HG03095 (cell line): ENCODE results near the gene MYCT1.

Experiments
- ATAC-seq: cut with Tn5 transposase; IDR thresholded peaks from one replicate; pipeline ENCODE4 v1.9.1; 2021; ENCODE audit warnings: moderate library complexity; ENCODE audit not compliant: unreplicated experiment

Gene MYCT1

GRCh38 chr6:152721956-152722355, 24.3 kb downstream of the MYCT1 start:
- ATAC-seq = no peak

GRCh38 chr6:152723398-152723797, 25.7 kb downstream of the MYCT1 start:
- ATAC-seq = no peak

GRCh38 chr6:152726313-152726712, 28.6 kb downstream of the MYCT1 start:
- no peak for ATAC-seq

- no peak for ATAC-seq
These were observed 29.8 kb downstream of the MYCT1 start for GRCh38 chr6:152727507-152727906.

DNA sequence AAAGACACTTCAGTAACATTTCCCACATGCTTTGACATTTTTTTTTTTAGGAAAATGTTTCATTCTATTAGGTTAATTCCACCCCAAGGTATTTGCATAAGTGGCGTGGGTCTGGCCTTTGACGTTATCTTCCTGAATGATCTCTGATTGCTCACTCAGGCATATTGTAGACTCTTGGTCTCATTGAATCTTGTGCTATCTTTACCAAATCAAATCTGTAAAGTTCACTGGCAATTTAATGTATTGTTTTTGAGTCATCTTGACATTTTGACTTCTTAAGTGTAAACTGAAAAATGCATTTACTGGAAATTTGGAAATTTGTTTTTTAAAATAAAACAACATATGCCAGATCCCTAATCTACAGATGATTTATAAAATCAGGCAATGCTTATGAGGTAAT, 36.9 kb downstream of the MYCT1 start:
- ATAC-seq = no peak

DNA sequence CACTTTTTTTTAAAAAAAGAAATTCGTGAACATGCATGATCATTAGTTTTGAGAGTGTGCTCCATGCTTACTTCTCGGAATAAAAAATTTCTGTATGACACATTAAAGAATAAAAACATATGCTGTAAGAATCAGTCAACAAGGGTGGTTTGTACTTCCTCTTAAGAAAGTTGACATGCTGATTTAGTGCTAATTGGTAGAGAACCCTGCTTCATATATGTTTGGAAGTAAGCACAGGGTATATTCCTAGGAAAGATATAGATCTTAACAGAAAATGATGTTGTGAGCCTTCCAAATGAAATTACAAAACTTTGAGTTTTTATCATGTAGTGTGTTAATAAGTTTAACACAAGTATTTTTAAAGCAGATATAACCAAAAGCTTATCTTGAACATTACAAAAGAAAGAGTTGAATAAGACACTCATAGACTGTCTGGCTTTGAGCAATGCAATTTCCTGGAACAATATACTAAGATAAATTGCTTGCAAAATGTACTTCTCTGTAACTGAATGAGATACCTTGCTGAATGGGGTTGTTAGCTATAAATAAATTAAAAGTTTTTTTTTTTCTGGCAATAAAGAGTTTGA, 39.1 kb downstream of the MYCT1 start:
- no peak for ATAC-seq

DNA sequence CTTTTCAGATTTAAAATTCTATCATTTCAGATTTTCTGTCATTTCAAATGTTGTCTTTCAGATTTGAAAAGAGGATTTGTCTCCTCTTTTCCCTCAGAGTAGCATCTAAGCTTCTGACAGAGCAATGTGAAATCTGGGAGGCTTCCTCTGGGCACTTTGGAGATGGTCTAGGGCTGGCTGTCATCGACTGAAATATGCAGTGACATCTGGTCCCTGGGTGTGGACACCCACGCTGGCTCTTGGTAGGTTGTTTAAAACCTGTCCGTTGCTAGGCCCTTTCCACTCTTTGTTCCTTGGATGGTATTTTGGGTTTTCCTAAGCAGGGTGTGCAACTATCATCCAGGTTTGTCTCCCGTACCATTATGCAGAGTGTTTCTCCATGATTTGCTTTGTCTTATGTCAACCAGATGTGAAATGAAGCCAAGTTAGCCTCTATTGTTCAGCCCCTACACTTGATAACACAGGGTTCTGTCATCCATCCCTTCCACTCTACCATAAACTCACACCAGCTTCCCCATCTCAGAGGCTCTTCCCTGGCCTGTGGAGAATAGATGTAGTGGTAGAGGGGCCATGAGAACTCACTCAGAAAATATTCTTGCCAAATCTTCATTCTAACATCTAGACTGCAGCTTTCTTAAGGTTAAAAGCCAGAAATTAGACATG, 47.9 kb downstream of the MYCT1 start:
- ATAC-seq = no peak

DNA sequence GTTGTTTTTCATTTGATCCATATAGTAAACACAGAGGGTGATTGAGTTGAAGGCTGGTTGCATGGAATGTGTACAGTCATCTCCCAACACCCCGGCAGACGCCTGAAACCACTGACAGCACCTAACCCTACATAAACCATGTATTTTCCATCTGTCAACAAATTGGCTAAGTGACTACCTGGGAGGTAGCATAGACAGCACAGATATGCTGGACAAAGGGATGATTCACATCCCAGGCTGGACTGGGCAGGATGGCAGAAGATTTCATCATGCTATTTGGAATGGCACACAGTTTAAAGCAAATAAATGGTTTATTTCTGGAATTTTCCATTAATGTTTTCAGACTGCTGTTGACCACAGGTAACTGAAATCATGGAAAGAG, 48.5 kb downstream of the MYCT1 start:
- no peak for ATAC-seq

GRCh38 chr6:152748843-152749242, 51.1 kb downstream of the MYCT1 start:
- no peak for ATAC-seq

DNA sequence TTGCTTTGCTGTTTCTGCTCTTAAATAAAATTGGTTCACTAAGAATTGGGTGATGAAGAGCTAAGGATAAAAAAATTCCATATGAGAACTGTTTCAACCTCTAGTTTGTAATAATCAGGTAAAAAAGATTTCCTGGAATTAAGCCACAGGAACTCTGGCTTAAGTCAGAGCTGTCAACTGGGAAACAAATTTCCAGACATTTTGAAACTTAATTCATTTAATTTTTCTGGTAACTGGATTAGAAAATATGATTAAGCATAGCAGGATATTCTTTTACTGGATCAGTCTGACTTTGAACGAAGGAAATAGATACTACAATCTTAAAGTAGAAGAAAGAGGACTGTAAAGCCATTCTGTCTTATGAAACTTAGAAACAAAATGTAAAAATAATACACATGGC, 51.6 kb downstream of the MYCT1 start:
- ATAC-seq = no peak

- no peak for ATAC-seq
These were observed 53.0 kb downstream of the MYCT1 start, which contains the start of gene VIP for GRCh38 chr6:152750694-152751093. TSS of gene VIP (plus strand) at chr6:152750797. CDS start at chr6:152752178, 1,381 bp downstream.

DNA sequence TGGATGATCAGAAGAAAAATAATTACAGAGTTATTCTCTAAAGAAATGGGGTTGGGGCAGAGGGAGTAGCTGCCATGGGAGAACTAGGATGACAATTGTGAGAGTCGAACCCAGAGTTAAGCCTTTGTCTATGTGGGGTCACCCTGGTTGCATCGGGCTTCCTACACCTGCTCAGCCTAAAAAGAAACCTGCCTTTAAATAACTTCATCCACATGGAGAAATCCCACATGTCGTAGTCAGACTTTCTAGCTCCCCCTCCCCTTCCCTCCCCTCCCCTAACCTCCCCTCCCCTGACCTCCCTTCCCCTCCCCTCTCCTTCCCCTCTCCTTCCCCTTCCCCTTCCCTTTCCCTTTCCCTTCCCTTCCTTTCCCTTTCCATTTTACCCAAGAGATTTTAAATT, 67.6 kb downstream of the MYCT1 start:
- ATAC-seq = no peak

DNA sequence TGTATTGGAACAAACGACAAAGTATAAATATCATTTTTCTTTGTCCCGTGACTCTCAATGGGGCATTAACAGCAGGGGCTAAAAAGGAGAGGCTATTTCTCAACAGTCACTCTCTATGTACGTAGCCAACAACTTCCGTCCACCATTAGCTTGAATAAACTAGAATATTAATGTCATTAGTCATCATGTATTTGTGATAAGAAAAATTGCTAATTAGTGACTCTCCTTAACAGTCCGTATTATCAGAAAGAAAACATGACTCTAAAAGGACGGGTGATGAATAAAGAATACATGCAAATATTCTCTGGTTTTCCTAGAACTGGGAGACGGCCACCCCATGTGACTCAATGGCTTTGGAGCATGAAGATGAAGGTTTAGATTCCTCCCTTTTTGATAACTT, 71.5 kb downstream of the MYCT1 start:
- no peak for ATAC-seq

DNA sequence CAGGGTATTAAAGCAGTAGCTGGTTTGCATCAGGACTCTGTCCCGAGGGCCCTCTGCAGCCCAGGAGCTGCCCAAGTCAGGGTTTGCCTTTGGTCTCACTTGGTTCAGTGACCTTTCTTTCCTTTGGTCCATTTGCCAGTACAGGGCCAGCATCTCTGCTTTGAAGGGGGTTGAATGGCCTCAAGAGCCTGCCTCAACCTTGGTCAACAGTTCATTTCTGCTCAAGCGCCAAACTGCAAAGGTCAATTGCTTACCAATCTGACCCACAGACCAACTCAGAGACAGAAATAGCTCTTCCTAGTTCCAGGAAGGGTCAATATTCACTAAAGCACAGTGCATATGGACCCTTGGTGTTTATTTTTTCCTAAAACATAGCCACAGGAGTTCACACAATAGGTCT, 72.3 kb downstream of the MYCT1 start:
- ATAC-seq = no peak

DNA sequence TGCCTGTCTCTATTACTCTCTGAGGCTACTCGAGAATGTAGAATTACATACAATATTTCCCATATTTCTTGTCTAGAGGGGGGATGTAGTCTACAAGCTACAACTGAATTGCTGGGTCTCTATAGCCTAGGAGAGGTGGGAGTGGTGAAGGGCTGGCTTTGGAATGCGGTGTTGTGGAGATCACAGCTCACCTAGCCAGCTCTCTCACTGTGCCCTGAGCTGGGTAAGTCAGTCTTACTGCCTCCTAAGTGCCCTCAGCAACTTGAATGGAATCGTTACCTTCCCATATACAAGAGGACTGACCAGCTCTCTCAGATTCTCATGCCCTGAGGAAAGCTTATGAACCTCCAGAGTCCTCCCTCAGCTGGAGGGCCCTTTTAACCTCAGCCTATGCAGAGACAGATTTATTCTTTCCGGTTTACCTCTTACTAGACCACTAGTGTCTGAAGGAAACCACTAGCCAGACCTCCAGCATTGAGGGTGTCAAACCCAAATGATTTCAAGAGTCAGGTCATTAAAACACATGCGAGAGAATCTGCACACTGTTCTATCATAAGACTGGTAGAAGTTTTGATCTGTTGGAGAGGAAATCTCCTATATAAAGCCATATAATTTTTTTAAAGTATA, 73.5 kb downstream of the MYCT1 start:
- ATAC-seq = no peak
